GM18868 (cell line): ENCODE measurements around the gene DSCAML1.

Source experiments
- ATAC-seq: cut with Tn5 transposase; IDR thresholded peaks from one replicate; pipeline ENCODE4 v1.9.1; 2021; ENCODE audit warnings: mild to moderate bottlenecking, moderate library complexity; ENCODE audit not compliant: unreplicated experiment

The DSCAML1 gene

GRCh38 chr11:117670924-117671323 is 126.1 kb downstream of the DSCAML1 start:
- ATAC-seq, result no peak

GRCh38 chr11:117670443-117670842 is 126.6 kb downstream of the DSCAML1 start:
- no peak for ATAC-seq

DNA sequence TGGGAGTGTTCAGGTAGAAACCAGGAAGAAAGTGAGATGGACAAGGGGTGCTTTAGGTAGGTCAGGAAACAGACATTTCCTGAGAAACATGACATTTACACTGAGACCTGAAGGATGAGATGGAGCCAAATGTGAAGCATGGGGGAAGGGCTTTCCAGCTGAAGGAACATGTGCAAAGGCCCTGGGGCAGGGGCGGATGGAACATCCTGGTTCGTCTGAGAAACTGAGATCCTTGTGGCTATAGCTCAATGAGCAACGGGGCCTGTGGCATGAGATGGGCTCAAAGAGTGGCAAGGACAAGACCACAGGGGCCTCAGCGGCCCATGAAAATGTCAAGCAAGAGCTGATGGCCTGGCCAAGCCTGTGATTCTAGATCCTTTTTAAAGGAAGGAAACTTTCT is 127.4 kb downstream of the DSCAML1 start:
- ATAC-seq, result no peak

DNA sequence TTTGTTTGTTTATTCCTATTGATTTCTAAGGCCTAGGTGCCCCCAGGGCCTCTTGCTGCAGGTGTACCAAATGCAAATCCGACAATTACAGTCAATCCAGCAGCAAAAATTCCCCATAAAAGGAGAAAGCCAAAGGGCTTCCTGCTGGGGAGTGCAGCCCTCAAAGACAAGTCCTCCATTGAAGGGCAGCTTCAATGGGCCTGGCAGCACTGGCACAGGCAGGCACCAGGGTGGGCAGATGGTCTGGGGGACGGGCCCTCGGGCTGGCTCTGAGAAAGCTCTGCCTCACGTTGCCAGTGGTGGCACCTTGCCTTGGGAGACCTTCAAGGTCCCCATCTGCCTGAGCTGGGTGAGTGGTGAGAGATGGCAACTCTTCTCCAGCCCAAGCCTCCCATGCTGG is 128.0 kb downstream of the DSCAML1 start:
- no peak for ATAC-seq

DNA sequence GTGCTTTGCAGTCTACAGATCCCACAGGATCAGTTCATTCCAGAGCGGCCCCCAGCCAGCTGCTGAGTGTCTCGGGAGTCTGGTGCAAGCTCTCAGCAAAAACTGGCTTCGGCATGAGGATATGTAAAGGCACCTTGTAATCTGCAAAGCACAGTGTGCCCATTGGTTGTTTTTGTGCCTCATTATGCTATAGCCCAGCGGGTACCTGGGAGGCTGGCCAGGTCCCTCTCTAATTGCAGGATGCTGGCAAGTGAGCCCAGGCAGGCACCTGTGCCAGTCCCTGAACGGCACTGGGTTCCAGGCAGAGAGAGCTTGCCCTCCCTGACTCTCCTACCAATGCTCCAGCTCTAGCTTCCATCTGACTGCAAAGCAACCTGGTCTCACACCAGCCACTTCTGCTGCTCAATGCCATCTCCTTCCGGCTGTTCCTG is 128.7 kb downstream of the DSCAML1 start:
- ATAC-seq, result no peak

DNA sequence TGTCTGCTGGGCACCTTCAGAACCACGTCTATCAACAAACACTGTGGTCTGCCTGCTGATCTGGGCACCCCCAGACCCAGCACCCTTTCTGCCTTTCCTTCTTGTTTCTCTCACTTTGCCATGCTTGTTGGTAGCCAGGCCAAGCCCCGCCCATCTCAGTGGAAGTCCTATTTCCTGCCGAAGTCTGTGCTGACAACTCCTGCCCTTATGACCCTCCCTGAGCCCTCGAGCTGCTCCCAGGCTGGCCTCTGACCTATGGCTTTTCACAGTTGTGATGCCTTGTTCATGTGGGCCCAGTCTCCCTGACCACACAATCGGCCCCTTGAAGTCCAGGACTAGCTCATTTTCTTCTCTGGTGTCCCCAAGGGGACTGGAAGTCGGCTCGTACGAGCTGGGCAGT is 132.1 kb downstream of the DSCAML1 start:
- ATAC-seq, result no peak

DNA sequence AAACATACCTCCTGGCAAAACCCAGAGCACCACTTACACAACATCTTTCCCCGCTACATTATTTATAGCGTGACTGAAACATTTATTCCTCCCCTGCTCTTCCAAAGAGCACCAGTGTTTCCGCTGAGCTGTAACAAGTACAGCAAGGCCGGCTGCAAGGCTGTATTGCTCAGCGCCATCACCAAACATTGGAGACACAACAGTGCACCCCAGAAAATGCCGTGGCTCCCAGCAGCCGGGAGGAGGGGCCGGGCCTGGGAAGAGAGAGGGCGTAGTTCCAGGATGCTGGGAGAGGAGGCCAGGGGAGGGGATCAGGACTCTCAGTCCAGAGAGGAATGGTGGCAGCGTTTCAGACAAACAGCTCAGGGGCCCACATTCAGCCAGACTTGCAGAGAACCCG is 133.2 kb downstream of the DSCAML1 start:
- no peak for ATAC-seq

DNA sequence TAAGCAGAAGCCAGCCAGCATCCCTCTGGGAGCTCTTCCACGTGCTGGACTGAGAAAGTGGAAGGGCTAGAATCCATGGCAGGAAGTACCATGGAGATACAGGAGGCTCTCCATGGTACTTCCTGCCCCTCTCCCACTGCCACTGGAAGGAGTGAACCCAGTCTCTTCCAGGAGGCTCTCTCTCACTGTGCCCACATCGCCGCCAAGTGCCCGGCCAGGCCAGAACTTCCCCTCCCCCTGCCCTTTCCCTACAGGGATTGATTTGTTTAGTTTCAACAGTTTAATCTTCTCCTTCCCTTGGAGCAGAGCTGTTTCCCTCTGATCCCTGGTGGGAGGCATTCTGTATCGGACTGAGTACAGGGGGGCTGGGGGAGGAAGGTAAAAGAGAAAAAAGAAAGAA is 133.6 kb downstream of the DSCAML1 start:
- ATAC-seq, result no peak

DNA sequence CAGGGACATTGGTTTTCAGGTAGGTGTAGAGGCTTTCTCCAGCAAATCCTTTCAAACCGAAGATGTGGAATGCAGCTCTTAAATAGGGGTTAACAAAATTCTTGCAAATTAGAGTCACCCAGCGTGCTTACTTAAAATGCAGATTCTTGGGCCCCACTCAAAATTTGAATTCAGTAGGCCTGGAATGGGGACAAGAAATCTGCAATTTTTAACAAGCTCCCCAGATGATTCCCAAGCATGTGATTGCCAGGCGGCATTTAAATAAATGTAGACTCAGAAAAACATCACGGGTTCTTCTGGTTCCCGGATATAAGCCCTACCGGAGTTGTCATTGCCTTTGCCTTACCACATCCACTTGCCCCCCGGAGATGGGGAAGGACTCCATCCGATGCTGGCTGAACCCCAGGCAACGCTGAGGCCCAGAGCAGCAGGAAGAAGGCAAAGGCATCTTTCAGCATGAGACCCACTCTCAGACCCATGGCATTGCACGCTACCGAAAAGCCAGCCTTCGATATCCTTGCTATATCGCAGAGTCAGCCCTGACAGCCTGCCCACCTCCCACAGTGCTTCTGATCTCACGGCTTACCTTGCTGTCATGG is 134.2 kb downstream of the DSCAML1 start:
- ATAC-seq, result no peak

DNA sequence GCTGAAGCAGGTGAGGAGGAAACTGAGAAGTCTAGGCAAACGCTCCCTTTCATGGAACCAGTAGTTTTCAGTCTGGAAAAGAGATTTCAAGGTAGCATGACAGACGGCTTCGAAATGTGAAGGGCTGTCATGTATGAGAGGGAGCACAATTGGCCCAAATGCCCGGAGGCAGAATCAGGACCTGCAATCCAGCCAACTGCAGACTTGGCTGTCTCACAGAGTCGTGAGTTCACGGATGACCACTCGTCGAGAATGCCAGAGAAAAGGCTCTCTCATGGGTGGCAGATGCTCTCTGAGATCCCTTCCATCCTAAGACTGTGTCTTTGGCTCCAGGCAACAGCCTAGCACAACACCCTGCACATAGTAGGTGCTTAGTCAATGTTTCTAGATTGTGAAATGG is 134.8 kb downstream of the DSCAML1 start:
- no peak for ATAC-seq

GRCh38 chr11:117658809-117659208 is 138.2 kb downstream of the DSCAML1 start:
- ATAC-seq, result no peak

DNA sequence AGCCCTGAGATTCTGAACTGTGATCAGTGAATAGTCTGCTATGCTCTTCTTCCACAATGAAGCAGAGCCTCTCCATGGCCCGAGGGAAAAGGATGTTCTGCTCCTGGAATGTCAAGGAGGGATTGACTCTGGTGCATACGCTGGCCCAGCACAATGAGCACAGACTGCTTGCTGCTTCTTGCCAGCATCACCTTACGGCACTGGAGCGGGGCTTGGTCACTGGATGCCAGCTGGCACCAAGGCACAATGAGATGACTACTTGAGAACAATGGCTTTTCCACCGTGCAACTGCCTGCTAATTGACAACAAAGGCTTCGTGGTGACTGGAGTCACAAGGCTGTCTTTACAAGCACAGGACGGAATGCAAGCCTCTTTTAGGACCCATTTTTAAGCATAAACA is 139.2 kb downstream of the DSCAML1 start:
- ATAC-seq, result no peak

- no peak for ATAC-seq
These were observed 142.4 kb downstream of the DSCAML1 start for GRCh38 chr11:117654281-117655255.

DNA sequence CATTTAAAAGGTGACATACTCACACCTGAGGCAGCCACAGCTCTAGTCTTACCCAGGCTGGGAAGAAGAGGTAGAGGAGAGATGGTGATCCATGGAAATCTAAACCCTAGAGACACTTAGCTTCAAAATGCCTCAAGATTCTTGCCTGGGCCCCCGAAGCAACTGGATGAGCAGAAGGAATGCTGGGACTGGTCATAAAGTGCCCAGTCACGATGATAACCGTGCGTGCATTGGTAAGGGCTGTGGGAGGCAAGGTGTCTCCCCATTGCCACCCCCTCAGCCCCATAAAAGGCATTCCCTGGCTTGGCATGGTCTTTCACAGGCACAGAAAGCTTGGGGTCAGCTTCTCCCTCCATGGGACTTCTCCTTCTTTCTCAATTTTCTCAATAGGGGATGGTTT is 144.5 kb downstream of the DSCAML1 start:
- no peak for ATAC-seq

DNA sequence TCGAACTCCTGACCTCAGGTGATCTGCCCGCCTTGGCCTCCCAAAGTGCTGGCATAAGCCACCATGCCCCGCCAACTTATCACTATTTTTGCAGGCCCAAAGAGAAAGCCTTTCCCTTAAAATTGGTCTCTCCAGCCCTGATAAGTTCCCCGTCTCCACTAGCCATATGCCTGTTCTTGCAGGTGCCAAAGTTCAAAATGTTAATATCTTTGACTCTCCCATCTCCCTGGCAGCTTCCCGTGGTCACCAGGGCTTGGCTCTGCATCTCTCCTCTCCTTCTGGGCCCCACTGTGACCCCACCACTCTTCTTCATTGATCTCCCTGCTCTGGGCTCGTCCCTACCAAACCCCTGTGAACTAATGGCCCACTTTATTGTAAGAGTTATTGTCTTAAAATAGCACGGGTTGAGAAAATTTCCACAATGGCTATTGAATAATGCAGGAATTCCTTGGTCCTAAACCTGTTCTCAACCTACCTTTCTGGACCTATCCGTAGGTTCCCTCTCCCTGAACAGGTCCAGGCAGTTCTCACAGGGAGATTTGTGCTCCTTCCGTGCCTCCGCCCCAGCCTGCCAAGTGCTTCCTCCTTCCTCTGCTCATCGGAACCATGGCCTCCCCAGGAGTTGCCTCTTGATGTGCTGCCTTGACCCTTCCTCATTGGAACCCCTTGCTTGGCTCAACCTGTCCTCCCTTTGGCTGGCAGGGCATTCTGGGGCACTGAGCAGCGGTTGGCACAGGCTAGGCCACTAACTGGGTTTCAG is 147.5 kb downstream of the DSCAML1 start:
- ATAC-seq, result no peak

GRCh38 chr11:117647872-117648271 is 149.1 kb downstream of the DSCAML1 start:
- ATAC-seq, result no peak

GRCh38 chr11:117647207-117647606 is 149.8 kb downstream of the DSCAML1 start:
- no peak for ATAC-seq

- no peak for ATAC-seq
These were observed 150.6 kb downstream of the DSCAML1 start for GRCh38 chr11:117646411-117646810.

DNA sequence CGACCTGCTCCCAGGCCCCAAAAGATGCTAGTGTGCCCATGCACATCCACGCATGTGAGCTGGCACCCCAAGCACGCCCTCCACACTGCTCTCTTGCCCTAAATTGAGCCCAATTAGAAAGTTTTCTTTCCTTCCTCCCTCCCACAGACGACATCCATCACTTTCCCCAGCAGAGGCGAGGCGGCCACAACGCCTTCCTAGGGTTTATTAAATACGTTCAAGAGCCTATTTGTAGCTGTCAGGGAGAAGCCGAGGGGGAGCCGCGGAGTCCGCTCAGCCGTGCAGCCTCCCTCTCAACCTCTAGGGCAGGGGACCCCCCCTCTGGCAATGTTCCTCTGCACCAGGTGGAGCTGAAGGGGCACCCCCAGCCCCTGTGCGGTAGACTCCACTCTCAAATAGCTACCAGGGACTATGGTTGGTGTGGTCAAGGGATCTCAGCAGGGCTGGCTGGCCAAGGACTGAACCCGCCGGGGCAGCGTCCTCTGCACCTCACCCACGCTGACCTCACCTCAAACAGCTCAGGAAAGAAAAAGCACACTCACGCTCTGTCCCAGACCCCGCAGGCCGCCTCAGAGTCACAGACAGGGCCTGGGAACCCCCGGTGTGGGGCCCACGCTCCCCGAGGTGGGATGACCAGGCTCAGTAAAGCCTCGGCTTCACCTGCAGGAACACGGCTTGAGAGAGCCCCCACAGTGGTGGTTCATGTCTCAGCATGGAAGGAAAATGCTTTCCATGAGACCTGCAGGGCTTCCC is 152.4 kb downstream of the DSCAML1 start:
- ATAC-seq, result no peak

GRCh38 chr11:117643606-117644300 is 153.3 kb downstream of the DSCAML1 start:
- ATAC-seq, result no peak
